Mesothelial cell of epicardium (in vitro differentiated cells): Measurements from ENCODE around the gene LKAAEAR1. TPM values are rescaled to one million over a fixed set of nuclear protein-coding genes. Genes with fewer than 3 reads are reported as not detected.

ENCODE experiments used
- DNase-seq, 2 experiments: peaks; one replicate each; pipeline ENCODE4 v3.0.0; 2021; ENCODE audit warnings: low spot score in 2 of 2; ENCODE audit not compliant: unreplicated experiment in 2 of 2
- H3K27ac Mint-ChIP-seq: 2 replicates; pipeline ENCODE4 v1.8.0; 2021; ENCODE audit warnings: mixed read lengths
- H3K27me3 Mint-ChIP-seq: 2 replicates; pipeline ENCODE4 v1.8.0; 2021; ENCODE audit warnings: low read depth, mixed read lengths
- H3K36me3 Mint-ChIP-seq: 2 replicates; pipeline ENCODE4 v1.8.0; 2021; ENCODE audit warnings: mixed read lengths
- H3K4me1 Mint-ChIP-seq: 2 replicates; pipeline ENCODE4 v1.8.0; 2021; ENCODE audit warnings: mixed read lengths
- H3K4me3 Mint-ChIP-seq: 2 replicates; pipeline ENCODE4 v1.8.0; 2021; ENCODE audit warnings: mild to moderate bottlenecking, moderate library complexity, mixed read lengths
- H3K9me3 Mint-ChIP-seq: 2 replicates; pipeline ENCODE4 v1.8.0; 2021; ENCODE audit warnings: mixed read lengths
- total RNA-seq: library from RNA; stranded (reverse); gene quantifications from 3 replicates; pipeline ENCODE4 v1.2.1, GENCODE V29; 2021
- TF ChIP-seq, protein P1 (sequence below): fragments of 200-600 bp; sonication (generic); IDR thresholded peaks from one replicate; pipeline ENCODE4 v1.5.0; 2021; ENCODE audit warnings: antibody characterized with exemption; ENCODE audit not compliant: unreplicated experiment

LKAAEAR1 gene
- total RNA-seq, 1 donor from 2014 or later: not detected

DNA sequence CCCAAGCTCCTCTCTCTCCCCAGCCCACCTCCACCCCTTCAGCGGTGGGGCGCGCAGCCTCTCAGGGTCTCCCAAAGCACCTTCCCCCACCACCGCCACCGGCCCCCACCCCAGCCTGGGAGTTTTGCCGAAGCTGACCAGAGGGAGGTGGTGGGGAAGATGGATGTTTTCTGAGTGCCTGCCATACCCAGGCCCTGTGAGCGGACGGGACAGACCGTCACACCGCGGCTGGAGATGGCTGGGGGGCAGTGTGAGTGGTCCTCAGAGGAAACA lies 42.5 kb downstream of the LKAAEAR1 start:
- H3K9me3 Mint-ChIP-seq: no peaks in the 10 kb centered on the region
- TF ChIP-seq, protein P1, sequence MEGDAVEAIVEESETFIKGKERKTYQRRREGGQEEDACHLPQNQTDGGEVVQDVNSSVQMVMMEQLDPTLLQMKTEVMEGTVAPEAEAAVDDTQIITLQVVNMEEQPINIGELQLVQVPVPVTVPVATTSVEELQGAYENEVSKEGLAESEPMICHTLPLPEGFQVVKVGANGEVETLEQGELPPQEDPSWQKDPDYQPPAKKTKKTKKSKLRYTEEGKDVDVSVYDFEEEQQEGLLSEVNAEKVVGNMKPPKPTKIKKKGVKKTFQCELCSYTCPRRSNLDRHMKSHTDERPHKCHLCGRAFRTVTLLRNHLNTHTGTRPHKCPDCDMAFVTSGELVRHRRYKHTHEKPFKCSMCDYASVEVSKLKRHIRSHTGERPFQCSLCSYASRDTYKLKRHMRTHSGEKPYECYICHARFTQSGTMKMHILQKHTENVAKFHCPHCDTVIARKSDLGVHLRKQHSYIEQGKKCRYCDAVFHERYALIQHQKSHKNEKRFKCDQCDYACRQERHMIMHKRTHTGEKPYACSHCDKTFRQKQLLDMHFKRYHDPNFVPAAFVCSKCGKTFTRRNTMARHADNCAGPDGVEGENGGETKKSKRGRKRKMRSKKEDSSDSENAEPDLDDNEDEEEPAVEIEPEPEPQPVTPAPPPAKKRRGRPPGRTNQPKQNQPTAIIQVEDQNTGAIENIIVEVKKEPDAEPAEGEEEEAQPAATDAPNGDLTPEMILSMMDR: no peak
- H3K36me3 Mint-ChIP-seq: no peaks in the 10 kb centered on the region
- H3K27me3 Mint-ChIP-seq: peaks cover 81% of the 10 kb centered on the region
- DNase-seq: no peak
- H3K27ac Mint-ChIP-seq: no peak overlapping the region
- peaks cover 8% of the 10 kb centered on the region for H3K4me1 Mint-ChIP-seq
- H3K4me3 Mint-ChIP-seq: peak overlapping the region; percentile 60

DNA sequence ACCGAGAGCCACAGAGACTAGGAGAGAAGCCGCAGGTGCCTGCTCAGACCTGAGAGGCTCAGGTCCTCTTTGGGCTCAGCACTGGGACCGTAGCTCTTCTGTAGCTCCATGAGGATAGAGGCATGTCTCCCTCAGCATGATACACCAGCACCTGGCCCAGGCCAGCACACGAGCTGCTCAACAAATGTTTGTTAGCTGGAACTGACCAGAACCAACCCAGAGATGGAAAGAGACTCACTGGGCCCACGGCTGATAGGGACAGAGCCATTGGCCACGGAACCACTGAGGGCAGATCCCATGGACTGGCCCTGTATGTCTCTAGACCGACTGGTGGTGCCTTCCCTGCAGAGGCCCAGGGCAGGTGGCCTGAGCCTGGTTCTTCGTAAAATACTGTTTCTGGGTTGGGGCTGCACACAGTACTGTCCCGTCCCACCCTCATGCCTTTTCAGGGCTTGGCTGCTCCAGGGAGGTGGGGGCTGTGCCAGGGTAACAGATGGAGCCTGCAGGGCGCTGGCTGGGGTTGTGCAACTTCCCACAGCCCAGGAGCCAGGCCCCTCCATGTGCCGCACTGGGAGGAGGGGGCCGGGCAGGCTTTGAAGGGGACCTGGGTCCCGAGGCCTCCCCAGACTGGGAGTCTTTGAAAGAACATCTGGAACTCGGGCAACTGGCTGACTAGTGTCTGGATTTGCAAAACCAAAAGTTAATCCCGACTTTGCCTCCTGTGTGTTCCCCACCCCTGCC lies 43.0 kb downstream of the LKAAEAR1 start:
- Mint-ChIP-seq H3K27ac (no peak overlapping the region), H3K36me3 (no peaks in the 10 kb centered on the region), H3K9me3 (no peaks in the 10 kb centered on the region), H3K4me3 (peak overlapping the region; percentile 60), H3K27me3 (peaks cover 79% of the 10 kb centered on the region), H3K4me1 (peaks cover 8% of the 10 kb centered on the region)
- DNase-seq: no peak
- TF ChIP-seq, protein P1: no peak

DNA sequence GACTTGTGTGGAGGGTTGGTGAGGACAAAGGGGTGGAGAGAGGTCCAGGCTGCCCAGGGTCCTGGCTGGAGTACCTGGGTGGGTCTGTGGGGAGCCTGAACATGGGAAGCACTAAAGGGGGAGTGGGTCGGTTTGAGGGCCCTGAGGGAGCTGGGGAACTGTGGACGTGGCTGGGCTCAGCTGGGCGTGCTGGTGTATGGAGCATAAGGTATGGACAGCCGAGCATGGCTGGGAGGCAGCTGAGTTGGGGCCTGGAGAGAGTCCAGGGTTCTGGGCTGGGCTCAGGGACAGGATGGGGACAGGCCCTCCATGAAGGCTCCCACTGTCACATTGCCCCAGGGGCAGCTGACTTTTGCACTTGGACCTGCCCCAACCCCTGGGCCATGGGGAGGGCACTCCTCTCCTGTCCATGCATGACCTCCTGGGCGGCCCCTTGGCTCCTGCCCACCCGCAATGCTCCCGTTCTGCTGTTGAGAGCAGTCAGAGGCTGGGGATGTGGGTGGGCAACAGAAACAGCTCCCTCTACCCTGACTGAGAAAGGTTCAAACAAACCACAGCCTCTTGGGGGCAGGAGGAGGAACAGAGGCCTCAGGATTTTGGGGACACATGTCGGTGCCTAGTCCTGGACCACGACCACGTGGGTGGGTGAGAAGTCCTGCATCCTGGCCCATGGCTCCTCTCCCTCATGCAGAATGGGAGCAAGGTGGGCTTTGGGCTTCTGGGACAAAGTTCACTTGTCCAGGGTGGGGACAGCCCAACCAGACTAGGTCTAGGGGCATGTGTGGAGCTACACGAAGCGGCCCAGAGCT lies 43.8 kb downstream of the LKAAEAR1 start:
- TF ChIP-seq, protein P1: no peak
- H3K9me3 Mint-ChIP-seq: no peaks in the 10 kb centered on the region
- DNase-seq: no peak
- no peaks in the 10 kb centered on the region for H3K36me3 Mint-ChIP-seq
- H3K4me3 Mint-ChIP-seq: no peak overlapping the region
- peaks cover 72% of the 10 kb centered on the region for H3K27me3 Mint-ChIP-seq
- no peak overlapping the region for H3K27ac Mint-ChIP-seq
- H3K4me1 Mint-ChIP-seq: peaks cover 8% of the 10 kb centered on the region

DNA sequence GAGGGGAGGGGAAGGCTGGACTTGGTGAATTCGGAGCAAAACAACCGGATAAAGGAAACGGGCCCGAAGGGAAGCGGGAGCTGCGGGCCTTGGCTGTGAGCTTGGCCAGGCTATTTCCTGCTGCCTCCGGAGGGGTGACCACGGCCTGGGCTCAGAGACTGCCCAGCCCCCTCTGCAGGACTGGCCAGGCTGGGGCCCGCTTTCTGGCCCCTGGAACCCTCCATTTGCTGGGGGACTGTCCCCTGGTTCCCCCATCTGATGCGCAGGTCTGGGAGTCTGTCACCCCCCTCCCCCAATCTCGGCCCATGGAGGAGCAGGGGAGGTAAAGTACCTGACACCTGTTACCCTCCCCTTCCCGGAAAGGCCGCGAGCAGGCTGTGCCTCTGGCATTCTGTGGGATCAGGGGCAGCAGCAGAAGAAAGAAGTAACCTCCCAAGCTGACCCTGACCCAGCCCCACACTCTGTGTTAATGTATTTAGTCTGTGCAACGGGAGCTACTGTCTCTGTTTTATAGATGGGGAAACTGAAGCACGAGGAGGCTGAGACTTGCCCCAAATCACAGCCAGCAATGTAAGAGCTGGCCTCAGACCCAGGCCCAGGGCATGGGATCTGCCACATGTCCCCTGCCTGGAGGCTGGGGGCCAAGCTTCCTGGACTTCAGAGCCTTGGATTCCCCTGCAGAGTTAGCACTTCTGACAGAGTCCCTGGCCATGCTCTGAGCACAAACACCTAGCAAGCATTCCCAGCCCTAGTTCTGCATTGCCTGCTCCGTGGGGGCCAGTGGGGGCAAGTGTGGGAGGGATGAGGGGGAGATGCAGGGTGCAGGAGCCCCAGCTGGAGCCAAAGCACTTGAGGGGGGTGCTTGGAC lies 44.7 kb downstream of the LKAAEAR1 start:
- Mint-ChIP-seq H3K9me3 (no peaks in the 10 kb centered on the region), H3K4me1 (peaks cover 8% of the 10 kb centered on the region), H3K4me3 (peak overlapping the region; percentile 56), H3K27ac (no peak overlapping the region), H3K27me3 (peaks cover 63% of the 10 kb centered on the region), H3K36me3 (no peaks in the 10 kb centered on the region)
- TF ChIP-seq, protein P1: no peak
- DNase-seq: no peak

DNA sequence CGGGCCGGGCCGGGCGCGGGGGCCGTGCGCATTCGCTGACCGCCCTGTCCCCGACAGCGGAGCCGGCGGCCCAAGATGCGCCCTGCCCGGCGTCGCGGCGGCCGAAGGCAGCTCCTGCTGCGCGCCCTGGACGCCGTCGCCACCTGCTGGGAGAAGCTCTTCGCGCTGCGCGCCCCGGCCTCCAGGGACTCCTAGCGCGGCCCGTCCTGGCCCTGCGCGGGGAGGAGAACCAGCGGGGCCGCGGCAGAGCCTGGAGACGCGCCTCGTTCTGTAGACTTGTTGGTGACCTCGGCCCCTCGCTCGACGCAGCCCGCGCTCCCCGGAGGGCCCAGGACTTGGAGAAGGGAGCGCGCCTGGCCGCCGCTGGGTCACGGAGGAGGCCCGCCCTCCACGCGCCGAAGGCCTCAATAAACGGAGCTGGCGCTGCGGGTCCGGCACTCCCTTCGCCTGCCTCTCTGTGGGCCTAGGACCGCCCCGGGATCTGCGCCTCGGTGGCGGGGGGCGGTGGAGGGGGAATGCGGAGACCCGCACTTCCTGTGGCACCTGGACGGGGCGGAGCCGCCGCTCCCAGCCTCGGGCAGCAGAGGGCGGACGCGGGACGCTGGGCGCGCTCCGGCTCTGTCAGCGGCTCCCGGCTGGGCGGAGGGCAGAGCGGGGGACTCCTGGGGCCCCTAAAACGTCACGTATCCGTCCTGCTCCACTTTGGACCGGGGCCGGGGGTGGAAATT lies 45.5 kb downstream of the LKAAEAR1 start:
- Mint-ChIP-seq H3K9me3 (no peaks in the 10 kb centered on the region), H3K36me3 (peaks cover 2% of the 10 kb centered on the region), H3K27ac (no peak overlapping the region), H3K4me1 (peaks cover 8% of the 10 kb centered on the region), H3K27me3 (peaks cover 57% of the 10 kb centered on the region), H3K4me3 (peak overlapping the region; percentile 56)
- DNase-seq: peak; percentile 68 to 86
- TF ChIP-seq, protein P1: peak; percentile 72
